HG03039 (cell line): ENCODE results near the gene TNIK.
"Not testable (repeated sequence)": the region's sequence is repeated elsewhere in the genome, so short reads cannot be mapped to it uniquely, and the experiment has no call there.

Experiments
- ATAC-seq: cut with Tn5 transposase; IDR thresholded peaks from one replicate; pipeline ENCODE4 v1.9.1; 2021; ENCODE audit warnings: mild to moderate bottlenecking, moderate library complexity; ENCODE audit not compliant: unreplicated experiment

TNIK gene

DNA sequence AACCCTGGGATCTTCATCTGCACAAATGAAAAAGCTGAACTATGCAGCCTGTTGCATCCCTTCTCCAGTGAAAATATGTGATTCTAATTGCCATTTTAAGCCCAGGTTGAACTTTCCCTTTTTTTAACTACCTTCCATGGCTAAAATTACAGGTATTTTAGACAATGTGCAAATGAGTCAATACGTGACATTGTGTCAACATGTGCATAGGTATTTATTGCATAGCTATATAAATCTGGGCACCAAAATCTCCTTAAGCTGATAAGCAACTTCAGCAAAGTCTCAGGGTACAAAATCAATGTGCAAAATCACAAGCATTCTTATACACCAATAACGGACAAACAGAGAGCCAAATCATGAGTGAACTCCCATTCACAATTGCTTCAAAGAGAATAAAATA, 37.4 kb downstream of the TNIK start:
- not testable (repeated sequence) for ATAC-seq

DNA sequence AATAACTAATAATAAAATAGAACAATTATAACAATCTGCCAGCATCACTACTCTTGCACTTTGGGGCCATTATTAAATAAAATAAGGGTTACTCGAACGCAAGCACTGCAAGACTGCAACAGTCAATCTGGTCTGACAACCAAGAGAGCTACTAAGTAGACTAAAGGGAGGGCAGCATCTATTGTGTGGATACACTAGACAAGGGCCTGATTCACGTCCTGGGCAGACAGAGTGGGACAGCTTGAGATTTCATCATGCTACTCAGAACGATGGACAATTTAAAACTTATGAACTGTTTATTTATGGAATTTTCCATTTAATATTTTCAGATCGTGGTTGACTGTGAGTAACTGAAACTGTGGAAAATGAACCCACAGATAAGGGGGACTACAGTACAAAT, 39.5 kb downstream of the TNIK start:
- ATAC-seq = no peak

DNA sequence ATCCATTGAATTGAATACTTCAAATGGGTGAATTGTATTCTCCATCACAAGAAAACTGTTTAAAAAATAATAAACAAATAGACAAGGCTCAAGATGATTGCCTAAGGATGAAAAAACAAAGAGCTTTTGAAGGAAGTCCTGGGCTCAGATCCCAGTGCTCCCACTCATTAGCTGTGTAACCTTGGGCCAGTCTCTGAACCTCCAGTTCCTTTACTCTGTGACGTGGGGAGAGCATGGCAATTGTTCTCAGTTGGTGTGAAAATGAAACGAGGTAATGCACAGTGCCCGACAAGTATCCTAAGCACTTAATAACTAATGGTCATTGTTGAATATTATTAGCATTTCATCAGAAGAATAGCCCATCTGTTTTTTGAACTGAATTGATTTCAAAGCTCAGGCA, 40.7 kb downstream of the TNIK start:
- ATAC-seq = no peak

DNA sequence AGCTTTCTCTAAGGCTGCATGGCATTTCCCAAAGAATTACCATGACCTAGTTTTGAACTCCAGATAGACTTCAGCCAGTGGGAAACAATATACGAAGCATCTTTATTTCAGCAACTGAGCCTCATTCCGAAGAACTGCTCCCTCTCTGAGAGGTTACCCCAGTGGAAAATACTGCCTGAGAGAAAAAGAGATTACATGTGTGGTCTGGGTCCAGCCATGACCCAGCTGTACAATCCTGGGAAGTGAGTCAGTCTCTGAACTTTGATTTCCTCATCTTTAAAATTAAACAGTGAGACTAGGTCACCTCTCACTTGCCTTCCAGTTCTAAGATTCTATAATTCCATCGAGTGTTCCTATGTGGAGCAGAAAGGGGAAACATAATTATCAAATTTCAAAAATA, 42.4 kb downstream of the TNIK start:
- no peak for ATAC-seq

DNA sequence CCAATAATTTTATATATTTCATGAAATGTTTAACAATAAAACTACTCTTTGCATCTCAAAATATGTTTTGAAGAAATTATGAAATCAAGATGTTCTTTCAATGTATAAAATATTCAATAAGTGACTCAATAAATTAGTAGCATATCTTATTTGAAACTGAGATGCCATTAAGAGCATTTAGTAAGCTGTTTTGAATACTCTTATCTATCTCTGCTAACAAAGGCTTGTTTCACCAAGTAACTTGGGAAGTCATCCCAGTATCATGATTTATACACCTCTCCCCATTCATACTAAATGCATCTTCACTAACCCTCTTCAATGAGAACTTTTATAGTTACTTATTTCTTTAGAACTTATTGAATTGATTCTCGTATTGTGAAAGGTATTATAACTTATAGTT, 43.1 kb downstream of the TNIK start:
- no peak for ATAC-seq

DNA sequence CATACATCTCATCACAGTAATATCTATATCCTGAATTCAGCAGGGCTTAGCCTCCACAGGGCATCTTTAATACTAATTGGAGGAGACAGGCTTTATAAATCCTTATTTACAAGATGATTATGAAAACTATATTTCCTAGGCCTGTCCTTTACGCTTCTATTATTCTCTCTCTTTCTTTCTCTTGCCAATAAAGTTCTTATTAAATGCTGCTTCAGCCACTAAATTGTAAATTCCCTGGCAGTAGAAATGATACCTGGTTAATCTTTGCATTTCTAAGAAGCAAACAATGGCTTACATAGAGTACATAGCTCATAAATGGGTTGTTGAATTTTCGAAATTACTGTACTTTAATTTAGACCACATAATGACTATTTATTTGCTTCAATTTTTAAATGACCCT, 43.5 kb downstream of the TNIK start:
- no peak for ATAC-seq

DNA sequence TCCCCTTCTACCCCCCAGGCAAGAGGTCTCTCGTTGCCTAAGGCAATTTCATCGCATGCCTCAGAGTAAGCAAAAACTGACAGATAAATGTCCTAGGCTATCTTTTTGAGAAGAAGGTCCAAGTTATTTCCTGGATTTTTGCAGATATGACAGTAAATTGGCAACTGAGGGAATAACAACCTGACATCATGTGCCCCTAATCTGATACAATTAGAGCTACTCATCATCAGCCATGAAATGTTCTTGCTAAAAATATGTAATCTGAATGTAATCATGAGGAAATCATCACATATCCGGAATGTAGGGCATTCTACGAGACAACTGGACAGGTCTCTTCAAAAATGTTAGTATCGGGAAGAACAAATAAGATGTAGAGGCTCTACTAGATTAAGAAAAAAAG, 44.1 kb downstream of the TNIK start:
- no peak for ATAC-seq

DNA sequence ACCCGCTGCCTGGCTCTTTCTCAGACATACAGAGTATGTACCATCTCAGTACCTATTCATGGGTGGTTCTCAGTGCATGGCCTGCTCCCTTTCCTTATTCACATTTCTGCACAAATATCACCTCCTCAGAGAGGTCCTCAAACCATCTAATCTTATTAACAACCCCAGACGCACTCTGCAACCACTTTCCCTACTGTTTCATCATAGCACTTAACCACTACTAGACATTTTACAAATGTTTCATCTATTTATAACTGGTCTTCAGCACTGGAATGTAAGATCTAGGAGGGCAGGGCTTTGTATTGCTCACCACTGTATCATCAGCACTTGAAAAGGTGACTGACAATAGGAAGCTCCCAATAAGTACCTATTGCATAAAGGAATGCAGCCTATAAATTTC, 45.1 kb downstream of the TNIK start:
- ATAC-seq = no peak

DNA sequence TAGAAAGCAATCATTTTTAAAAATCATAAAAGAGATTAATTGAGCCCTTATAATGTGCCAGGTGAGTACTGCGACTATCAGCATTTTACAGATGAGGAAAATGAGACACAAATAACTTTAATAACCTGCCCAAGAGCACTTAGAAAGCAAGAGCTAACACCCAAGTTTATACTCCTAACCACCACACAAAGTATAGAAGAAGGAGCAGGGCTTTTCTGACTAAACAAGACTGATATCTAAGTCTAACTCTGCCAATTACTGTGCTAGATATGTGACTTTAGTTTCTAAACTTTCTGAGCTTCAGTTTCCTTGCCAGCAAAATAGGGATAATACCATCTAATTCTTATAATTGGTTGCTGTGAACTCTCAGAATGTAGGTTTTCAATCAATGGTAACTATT, 47.7 kb downstream of the TNIK start:
- ATAC-seq = no peak

DNA sequence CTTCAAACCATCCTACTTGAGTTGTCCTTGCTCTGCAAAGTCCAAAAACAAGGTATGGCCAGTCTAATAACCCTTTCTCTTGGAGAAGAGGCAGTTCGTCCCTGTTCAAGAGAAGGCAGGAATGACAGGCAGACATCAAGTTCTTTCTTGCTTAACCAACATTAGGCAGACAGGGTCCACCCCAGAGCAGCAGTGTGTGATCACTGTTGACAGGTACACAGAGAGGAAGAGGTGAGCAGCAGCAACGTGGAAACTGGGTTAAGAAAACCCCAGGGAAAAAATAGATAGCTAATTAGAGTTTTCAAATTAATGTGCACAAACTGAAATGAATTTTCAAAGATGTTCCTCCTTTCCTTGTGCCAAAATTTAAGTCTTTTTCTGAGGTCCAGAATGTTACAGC, 48.2 kb downstream of the TNIK start:
- ATAC-seq = no peak

DNA sequence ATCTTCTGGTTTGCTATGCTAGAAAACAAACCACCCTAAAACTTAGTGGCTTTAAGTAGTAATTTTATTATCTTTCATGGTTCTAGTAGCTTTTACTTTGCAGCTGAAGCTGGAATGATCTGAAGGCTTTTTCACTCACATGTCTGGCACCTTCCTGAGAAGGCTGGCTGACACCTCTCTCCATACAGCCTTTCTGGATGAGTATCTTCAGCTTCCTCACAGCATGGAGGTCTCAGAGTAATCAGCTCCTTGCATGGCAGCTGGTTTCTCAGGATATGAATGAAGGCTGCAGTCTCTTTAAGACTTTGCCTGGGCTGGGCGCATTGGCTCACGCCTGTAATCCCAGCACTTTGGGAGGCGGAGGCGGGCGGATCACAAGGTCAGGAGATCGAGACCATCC, 50.0 kb downstream of the TNIK start:
- no peak for ATAC-seq

DNA sequence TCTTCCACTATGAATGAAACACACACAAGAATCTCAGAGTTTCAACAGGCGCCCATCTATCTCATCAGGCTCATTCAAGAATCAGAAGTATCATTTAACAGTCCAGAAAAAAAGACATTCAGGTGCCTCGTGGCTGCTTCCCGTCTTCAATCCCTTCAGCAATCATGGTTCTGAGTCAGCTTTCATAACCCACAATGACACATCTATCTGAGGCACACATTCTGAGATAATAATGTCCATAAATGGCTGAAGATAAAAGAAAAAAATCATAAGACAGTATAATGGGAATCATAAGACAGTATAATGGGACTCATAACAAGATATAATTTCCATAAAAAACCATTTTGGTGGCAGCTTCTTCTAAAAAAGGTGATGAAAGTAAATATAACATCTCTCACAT, 52.4 kb downstream of the TNIK start:
- ATAC-seq = no peak

DNA sequence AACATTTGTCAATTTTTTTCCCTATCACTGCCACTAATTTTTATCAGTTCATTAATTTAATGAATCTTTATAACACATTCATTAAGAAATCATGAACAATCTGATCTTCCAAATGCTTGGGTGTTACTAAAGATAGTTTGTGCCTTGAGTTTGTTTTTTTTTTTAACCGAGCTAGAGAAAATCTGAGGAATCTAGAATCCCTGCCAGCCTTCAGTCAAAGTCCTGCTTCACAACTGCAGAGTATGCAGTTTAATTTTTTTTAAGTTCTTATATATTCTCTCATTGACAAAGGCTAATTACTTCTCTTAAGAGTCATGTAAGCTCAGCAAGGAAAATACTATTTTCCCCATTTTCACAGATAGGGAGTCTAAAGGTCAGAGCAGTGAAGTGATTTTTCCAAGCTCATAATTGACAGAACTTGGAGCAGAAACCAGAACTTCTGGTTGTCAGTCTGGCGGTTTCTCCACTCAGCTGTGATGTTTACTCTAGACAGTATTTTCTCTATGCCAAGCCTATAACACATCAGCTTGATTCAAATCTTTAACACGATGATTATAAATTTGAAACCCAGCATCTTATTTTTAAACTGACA, 55.7 kb downstream of the TNIK start:
- ATAC-seq = no peak

DNA sequence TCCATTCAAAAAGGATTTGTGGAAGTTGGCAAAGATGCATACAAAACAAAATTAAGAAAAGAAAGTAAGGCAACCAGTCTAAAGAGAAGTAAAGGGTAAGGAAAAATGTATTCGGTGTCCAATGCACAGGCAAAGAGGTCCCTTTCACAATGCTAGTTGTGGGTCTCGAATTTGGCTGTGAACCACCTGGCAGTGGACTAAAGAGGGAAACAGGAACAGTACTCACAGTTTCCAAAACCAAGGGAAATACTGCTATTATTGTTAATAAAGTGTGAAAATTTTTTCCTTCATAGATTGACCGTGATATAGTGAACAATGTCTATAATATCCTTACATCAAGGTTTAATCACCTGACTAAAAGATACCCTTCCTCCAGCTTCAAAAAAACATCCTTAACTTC, 57.9 kb downstream of the TNIK start:
- no peak for ATAC-seq

DNA sequence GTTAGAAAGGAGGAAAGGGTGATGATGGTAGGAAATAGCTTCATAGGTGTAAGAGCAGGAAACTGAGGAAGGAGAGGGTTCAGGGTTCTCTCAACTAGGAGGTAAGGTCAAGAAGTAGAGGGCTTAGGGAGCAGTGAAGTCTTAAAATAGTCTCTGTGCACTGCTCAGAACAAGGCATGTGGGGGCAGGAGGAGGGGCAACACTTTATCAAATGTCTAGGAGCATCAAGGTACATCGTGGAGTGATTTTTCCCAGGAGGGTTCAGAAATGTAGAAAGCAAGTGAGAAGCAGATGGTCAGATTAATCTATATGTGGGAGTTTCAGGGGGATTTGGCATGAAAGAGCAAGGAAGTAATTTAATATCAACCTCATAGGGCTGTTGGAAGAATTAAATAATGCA, 58.8 kb downstream of the TNIK start:
- ATAC-seq = no peak

DNA sequence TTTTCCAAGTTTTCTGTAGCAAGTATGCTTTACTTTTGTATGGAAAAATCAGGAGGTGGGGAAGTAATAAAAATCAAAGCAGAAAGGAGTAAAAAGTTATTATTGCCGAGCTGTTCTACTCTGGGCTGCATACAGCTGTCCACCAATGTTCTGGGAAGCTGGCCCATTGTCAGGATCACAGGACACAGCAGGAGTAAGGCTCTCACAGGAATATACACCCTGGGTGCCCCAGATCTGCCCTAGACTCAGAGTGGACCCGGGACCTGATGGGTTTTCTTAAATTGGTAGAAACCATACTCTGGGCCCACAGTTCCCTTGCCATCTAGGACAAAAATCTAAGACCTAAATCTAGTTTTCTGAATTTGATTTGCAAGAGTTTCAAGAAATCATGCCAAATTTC, 60.4 kb downstream of the TNIK start:
- no peak for ATAC-seq

DNA sequence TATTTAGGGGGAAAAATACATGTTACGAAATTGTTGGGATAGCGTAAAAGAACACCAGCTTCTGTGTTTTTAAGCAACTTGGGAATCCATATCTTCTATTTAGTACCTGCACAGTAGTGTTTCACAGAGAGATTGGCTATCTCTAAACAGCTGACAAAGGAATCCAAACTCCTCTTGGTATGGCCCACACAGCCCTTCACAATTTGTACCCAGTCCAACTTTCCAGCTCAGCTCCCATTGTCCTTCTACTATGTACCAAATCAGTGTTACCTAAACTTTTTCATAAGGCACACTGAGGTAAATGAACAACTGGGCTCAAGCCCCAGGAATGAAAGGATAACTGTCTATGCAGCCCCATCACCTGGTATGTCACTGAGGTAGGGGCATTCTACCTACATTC, 61.9 kb downstream of the TNIK start:
- no peak for ATAC-seq

DNA sequence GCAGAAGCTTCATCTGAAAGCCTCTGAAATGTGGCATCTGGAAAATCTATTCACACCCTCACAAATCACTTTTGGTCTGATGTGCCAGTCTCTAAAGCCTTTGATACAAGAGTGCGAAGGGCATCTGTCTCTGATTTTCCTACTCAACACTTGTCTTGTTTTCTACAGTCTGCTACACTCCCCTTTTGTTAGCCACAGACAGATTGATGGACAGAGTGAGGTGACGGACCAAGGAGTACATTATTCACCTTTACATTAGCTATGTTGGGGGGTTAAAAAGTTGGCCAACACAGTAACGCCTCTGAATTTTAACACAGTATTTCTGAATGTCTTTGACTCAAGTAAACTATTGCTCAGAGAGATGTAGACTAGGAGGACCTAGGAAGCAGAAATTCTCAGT, 63.1 kb downstream of the TNIK start:
- ATAC-seq = no peak

DNA sequence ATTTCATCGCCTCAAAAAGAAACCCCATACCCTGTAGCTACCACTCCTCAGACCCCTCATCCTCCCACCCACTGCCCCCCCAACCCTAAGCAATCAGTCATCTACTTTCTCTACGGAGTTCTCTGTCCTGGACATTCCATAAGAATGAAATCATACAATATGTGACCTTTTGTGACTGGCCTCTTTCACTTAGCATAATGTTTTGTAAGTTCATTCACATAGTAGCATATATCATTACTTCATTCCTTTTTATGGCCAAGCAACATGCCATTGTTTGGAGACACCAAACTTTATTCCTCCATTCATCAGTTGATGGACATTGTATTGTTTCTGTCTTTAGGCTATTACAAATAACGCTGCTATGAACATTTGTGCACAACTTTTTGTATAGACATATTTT, 64.2 kb downstream of the TNIK start:
- no peak for ATAC-seq

DNA sequence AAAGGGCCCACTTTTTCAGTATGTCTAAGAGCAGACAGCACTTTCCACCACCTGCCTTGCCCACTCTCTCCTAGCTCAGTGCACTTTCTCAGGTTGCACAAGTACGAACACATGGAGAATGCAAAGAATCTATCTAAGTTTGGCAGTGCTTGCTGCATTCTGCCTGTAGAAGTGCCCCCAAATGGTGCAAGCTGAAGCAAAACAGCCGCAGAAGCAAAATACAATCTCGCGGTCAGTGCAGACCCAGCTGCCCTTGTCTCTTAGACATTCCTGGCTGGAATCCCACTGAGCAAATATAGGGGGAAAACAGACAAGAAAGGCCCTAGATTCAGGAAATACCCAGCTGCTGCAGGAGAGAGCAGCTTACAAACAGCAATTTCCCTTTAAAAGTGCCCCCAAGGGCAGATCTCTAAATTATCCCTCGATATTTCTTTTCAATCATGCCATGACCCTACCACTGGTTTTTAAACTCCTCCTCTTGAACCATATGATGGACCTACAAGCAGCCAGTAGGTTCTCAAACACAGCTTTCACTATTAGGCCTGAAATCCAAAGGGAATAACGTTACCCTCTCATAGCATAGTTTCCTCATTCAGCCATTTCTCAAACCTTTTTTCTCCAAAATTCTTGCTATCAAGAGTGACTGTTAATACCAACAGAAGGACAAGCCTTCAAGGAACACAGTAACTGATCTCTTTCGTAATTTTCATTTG, 67.0 kb downstream of the TNIK start:
- ATAC-seq = no peak

DNA sequence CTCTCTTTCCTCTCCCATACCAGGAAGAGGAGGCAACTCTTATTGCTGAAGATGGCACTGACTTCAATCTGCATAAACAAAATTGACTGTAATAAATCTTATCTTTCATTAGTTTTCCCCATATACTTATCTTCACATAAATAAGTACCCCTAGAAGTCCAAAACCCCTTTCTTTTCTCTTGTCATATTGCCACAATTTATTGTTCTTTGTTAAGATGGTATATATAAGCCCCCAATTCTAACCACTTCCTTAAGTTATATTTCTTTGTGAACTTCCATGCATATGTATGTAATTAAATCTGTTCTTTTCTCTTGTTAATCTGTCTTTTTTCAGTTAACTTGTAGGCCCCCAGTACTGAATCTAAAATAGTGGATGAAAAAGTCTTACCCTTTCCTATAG, 68.8 kb downstream of the TNIK start:
- no peak for ATAC-seq

DNA sequence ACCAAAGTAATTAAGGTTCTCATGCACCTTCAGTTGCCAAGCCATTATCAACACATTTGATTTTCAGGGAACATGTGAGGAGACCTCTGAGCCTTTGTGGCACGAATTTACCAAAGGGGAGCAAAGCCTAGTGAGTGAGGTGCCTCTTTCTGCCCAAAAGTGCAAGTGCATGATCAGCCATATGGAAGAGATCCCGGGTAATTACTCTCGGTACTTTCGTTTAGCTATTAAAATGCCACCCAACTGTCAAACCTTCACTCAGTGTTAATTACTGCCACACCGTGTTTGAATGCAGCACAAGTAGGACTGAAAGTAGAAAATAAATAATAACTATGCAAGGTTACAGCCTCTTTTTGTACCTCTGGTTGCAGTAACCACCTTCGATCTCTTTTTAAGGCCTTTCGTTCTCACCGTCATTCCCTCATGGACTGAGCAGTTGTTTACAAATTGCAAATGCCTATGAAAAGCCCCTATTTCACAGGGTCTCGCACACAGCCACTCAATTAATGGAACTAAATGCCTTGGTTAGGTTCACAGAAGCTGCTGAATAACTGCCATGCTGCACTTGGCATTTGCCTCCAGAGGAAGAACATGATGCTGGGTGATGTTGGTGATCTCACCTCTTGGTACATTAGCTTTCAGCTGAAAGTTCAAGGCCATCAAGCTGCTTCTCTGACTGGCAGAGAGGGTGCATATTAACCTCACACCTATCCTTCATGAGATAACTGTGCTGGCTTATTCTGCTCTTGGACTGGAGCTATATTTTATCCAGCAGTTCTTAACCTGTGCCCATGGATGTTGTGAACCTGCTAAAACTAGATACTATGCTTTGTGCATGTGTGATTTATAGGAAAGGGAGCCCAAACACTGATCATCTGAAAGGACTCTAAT, 69.9 kb downstream of the TNIK start:
- ATAC-seq = no peak
